ENCODE measurements around the gene TMEM132D. TPM values are rescaled to one million over a fixed set of nuclear protein-coding genes. Genes with fewer than 3 reads are reported as not detected.

TMEM132D gene
- total RNA-seq, 2 experiments from 2014 or later: not detected

DNA sequence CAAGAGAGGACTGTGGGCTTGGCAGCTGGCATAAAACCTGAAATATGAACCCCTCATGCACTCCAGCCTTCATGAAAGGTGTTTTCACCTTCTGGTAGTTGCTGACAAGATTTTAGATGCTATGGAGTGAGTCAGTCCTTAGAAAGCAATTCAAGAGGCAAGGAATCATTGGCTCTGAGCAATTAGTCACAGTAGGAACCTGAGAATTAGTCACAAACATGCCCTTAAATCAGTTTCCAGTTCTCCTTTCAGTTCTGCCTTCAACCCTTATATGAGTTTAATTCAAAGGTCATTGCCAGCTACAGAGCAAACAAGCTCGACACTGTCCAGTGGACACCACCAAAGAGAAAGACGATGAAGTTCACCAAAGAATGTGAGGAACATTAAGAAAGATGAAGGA is 578.3 kb downstream of the TMEM132D start:
- H3K27me3 Mint-ChIP-seq: no peaks in the 10 kb centered on the region
- H3K27ac Mint-ChIP-seq: no peak overlapping the region
- H3K36me3 Mint-ChIP-seq: no peaks in the 10 kb centered on the region
- DNase-seq: no peak
- no peaks in the 10 kb centered on the region for H3K4me1 Mint-ChIP-seq
- no peak overlapping the region for H3K4me3 Mint-ChIP-seq
- H3K9me3 Mint-ChIP-seq: no peaks in the 10 kb centered on the region

DNA sequence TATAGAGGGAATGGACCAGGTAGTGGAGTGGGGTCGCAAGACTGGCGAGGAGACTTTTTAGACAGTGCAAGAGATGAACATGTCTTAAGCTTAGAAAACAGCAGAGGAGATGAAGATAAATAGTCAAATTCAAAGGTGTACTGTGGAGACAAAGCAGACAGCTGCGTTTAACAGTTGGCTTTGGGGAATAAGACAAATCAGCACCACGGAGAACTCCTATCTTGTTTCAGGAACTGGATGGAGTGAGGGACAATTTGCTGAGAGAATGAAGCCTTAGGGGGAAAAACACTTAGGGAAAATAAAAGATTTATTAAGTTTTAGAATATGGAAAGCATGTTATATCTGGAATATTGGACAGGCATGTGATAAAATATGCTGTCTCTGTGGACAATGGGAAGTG is 591.8 kb downstream of the TMEM132D start:
- H3K27ac Mint-ChIP-seq: no peak overlapping the region
- peaks cover 2% of the 10 kb centered on the region for H3K9me3 Mint-ChIP-seq
- no peaks in the 10 kb centered on the region for H3K27me3 Mint-ChIP-seq
- H3K36me3 Mint-ChIP-seq: no peaks in the 10 kb centered on the region
- no peak overlapping the region for H3K4me3 Mint-ChIP-seq
- no peaks in the 10 kb centered on the region for H3K4me1 Mint-ChIP-seq
- DNase-seq: no peak

DNA sequence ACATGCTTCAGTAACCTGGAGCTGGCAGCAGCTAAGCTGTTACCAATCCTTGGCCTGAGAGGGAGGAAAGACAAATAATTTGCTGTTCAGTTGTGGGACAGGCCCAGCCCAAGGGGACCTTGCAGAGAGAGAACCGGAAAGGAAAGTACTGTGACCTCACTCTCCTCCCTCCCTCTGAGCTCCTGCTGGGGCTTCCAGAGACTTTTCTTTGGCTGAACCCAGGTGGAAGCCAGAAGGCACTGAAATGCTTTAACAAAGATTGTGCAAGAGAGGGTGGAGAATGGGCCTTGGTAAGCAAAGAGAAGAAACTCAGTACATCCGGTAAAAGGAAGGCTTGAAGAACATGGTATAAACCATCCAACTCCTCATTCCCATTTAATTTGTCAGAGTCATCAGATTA is 593.5 kb downstream of the TMEM132D start:
- no peak overlapping the region for H3K27ac Mint-ChIP-seq
- no peaks in the 10 kb centered on the region for H3K36me3 Mint-ChIP-seq
- no peaks in the 10 kb centered on the region for H3K4me1 Mint-ChIP-seq
- H3K27me3 Mint-ChIP-seq: no peaks in the 10 kb centered on the region
- H3K4me3 Mint-ChIP-seq: no peak overlapping the region
- peaks cover 2% of the 10 kb centered on the region for H3K9me3 Mint-ChIP-seq
- no peak for DNase-seq

DNA sequence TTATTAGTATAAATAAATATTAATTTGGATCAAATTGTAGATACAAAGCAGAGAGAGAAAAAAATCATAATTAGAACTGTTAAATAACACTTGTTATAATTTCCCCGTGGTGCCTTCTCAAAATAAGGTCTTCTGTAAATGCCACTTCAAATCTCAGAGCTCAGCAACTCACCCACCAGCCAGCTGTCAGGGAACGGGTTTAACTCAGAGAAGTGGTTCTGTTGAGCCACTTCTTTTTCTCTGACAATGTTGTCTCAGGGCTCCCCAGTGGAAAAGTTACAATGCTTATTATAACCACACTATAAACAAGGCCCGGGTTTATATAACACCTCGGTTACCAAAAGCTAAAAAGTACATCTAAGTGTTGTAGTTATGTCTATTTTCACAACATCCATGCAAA is 598.0 kb downstream of the TMEM132D start:
- no peaks in the 10 kb centered on the region for H3K36me3 Mint-ChIP-seq
- no peak for DNase-seq
- H3K9me3 Mint-ChIP-seq: no peaks in the 10 kb centered on the region
- H3K27ac Mint-ChIP-seq: no peak overlapping the region
- no peak overlapping the region for H3K4me3 Mint-ChIP-seq
- no peaks in the 10 kb centered on the region for H3K4me1 Mint-ChIP-seq
- H3K27me3 Mint-ChIP-seq: no peaks in the 10 kb centered on the region

DNA sequence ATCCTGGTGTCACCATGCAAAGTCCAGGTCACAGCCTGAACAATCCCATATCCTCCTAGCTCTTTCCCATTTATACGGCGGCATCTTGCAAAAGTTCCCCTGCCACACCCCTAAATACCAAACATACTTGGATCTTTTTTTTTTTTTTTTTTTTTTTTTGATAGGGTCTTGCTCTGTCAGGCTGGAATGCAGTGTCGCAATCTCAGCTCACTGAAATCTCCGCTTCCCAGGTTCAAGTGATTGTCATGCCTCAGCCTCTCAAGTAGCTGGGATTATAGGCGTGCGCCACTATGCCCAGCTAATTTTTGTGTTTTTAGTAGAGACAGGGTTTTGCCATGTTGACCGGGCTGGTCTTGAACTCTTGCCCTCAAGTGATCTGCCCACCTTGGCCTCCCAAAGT is 599.3 kb downstream of the TMEM132D start:
- no peak for DNase-seq
- Mint-ChIP-seq H3K27me3 (no peaks in the 10 kb centered on the region), H3K27ac (no peak overlapping the region), H3K4me1 (no peaks in the 10 kb centered on the region), H3K36me3 (no peaks in the 10 kb centered on the region), H3K4me3 (no peak overlapping the region), H3K9me3 (no peaks in the 10 kb centered on the region)

DNA sequence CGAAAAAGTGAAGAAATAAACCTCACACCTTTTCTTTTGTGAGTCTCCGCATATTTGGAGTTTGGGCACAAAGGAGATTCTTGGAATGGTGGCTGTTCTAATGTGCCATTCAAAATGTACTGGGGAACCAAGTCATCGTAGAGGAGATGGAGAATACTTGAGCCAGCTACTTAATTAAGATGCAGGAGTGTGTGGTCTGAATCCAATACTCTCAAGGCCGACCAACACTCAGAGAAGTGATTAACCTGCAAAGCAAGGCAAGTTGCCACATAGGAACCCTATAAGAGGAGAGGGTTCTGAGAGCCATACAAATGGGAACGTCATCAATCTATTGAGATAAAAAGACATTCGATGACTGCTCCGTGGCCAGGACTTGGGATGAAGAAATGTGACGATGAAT is 603.8 kb downstream of the TMEM132D start:
- Mint-ChIP-seq H3K36me3 (no peaks in the 10 kb centered on the region), H3K27me3 (no peaks in the 10 kb centered on the region), H3K4me1 (no peaks in the 10 kb centered on the region), H3K9me3 (peaks cover 2% of the 10 kb centered on the region), H3K27ac (no peak overlapping the region), H3K4me3 (no peak overlapping the region)
- DNase-seq: no peak

DNA sequence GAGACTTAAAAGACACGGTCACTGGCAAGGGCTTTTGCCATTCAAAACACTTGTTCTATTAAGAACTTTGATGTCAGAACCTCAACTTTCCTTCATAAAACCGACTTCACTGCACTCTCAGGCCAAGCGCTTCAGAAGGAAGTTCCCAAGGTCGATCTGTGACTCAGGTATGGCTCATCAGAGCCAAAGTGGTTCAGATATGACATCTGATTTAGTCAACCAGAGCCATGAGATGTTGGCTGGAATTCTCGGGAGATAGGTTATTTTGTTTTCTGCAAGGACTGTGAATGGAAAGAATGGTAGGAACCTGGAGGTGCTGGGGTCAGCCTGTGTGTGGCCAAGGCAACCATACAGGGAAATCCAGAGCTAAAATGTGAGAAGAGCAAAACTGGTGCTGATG is 604.9 kb downstream of the TMEM132D start:
- Mint-ChIP-seq H3K9me3 (peaks cover 2% of the 10 kb centered on the region), H3K4me3 (no peak overlapping the region)

DNA sequence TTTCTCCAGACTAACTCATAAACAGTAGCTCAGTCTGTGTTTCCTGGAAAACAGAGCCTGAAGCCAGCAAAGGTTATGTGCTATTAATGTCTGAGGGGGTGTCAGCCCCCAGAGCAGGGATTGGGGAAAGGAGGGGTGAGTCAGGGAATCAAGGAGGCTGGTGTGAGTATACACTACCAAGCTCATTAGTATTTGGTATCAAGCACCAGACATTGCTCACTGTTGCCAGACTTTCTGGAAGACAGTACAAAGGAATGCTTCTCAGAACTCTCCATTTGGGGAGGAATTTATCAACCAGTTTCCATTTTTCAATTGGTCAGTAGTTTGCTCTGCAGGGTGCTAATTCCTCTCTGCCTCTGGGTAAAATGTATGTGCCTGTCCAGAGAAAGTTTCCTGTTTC is 607.2 kb downstream of the TMEM132D start:
- H3K4me3 Mint-ChIP-seq: no peak overlapping the region

More for the DNA sequence above, 604.9 kb downstream of the TMEM132D start:
- no peaks in the 10 kb centered on the region for H3K36me3 Mint-ChIP-seq
- no peaks in the 10 kb centered on the region for H3K27me3 Mint-ChIP-seq
- no peak overlapping the region for H3K27ac Mint-ChIP-seq
- no peaks in the 10 kb centered on the region for H3K4me1 Mint-ChIP-seq
- DNase-seq: no peak

DNA sequence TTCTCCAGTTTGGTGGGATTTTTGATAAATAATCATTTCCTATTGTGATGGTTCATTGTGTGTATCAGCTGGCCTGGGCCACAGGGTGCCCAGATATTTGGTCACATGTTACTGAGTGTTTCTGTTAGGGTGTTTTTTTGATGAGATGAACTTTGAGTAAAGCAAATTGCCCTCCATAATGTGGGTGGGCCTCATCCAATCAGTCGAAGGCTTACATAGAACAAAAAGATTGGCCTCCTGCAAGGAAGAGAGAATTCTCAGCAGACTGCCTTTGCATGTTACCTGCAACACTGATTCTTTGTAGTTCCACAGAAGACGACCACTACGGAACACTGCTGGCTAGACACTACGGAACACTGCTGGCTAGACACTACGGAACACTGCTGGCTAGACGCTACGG is 609.0 kb downstream of the TMEM132D start:
- no peak for DNase-seq
- H3K4me3 Mint-ChIP-seq: no peak overlapping the region
- H3K4me1 Mint-ChIP-seq: no peaks in the 10 kb centered on the region
- H3K9me3 Mint-ChIP-seq: peaks cover 4% of the 10 kb centered on the region
- no peak overlapping the region for H3K27ac Mint-ChIP-seq
- H3K27me3 Mint-ChIP-seq: no peaks in the 10 kb centered on the region
- no peaks in the 10 kb centered on the region for H3K36me3 Mint-ChIP-seq

More for the DNA sequence above, 607.2 kb downstream of the TMEM132D start:
- Mint-ChIP-seq H3K9me3 (peaks cover 4% of the 10 kb centered on the region), H3K4me1 (no peaks in the 10 kb centered on the region), H3K27ac (no peak overlapping the region), H3K27me3 (no peaks in the 10 kb centered on the region), H3K36me3 (no peaks in the 10 kb centered on the region)
- no peak for DNase-seq

DNA sequence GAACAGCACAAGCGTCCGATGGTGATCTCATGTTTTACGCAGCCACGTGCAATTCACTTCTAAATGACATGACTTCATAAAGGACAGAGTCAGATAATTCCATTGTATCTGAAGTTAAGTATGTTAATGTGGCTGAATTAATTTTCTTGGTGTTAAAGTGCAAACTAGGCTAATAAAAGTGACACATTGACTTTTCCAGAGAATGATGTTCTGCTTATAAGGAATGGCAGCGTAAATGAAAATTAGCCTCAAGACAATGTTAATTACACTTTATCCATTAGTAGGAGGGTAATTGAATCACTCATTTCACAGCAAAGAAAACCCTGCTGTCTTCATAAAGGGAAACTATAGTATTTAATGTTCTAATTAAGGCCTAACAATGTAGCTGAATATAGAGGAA is 624.1 kb downstream of the TMEM132D start:
- H3K4me3 Mint-ChIP-seq: no peak overlapping the region
- H3K9me3 Mint-ChIP-seq: peaks cover 1% of the 10 kb centered on the region
- H3K4me1 Mint-ChIP-seq: no peaks in the 10 kb centered on the region
- DNase-seq: no peak
- no peaks in the 10 kb centered on the region for H3K27me3 Mint-ChIP-seq
- H3K27ac Mint-ChIP-seq: no peak overlapping the region
- H3K36me3 Mint-ChIP-seq: no peaks in the 10 kb centered on the region

DNA sequence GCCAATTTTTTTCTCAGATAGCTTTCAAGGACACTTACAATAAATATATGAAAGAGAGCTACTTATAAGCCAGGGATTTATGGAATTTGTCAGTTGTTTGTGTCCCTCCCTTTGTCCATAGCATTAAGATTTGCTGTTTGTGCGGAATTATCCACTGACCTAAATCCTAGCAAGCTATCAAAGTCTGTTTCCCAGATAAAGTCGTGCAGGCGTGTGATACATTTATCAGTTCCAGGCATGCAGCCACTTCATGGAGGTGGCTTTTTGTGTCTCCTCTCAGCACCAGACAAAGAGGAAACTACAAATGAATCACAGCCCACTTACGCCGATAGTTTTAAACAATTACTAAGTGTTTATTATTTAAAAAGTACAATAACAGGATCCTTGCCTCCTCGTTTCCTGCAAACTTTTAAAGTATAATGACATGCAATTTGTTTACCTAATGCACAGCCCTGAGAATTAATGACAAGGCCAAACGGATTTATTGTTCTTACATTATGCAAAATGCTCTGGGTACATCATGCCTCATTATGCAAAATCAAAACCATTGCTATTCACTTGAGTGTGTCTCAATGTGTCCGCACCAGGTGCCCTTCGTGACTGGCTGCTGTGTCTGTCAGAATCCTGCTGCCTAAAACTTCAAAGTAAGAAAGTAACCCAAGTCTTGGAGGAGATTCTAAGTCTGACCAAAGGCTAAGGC is 627.3 kb downstream of the TMEM132D start:
- Mint-ChIP-seq H3K4me1 (no peaks in the 10 kb centered on the region), H3K27ac (no peak overlapping the region), H3K27me3 (no peaks in the 10 kb centered on the region), H3K4me3 (no peak overlapping the region), H3K9me3 (peaks cover 2% of the 10 kb centered on the region), H3K36me3 (no peaks in the 10 kb centered on the region)
- no peak for DNase-seq

DNA sequence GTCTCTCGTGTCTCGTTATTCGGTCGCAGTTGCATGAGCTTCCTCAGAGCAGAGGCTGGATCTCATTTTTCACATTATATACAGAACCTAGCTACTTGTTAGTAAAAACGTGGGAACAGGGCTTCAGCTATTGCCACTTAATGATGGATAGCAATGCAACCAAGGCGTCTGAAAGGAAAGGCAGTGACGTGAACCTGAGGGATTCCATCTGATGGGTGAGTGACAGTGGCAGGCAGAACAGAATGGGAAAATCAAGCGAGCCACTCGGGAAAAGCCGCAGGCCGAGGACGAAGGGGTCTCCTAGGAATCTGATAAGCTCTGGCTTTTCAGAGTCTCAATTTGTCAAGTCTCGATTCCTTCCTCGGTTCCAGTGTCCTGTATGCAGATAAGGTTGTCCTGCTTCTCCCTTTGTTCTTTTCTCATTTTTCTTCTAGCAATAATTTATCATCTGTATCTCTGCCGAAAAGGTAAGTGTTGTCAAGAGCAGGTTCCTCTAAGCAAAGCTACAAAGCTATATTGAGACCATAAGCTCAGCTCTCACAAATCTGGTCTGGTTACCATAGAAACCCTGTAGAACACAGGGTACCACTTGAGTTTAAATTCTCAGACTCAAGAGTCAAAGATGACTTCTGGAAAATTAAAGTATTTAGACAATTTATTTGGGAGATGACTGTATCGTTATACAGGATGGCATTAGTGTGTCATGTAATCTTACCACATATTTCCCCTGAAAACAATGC is 633.9 kb downstream of the TMEM132D start:
- Mint-ChIP-seq H3K4me3 (no peak overlapping the region), H3K36me3 (no peaks in the 10 kb centered on the region), H3K9me3 (peaks cover 13% of the 10 kb centered on the region), H3K27me3 (no peaks in the 10 kb centered on the region), H3K27ac (no peak overlapping the region), H3K4me1 (no peaks in the 10 kb centered on the region)
- no peak for DNase-seq

DNA sequence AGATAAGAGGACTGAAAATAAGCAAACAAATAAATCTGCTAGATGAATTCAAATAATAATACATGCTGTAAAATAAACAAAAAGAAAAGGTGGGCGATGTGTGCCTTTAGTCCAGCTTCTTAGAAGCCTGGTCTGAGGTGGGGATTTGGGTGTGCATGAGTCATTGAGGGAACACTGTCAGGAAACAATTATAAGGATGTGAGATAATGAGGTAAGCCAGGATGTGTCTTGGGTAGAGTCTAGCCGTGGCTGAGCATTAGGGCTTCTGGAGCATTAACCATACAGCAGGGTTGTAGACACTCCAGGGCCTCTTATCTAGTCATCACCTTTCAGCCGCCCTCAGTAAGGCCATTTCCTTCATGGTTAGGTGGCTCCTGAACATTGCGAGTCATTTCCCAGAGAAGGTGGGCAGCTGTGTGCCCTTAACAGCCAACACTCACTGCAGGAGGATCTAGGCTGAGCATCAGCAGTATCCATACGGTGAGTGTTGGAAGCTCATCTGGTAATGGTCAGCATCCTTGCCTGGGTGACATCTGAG is 645.0 kb downstream of the TMEM132D start:
- Mint-ChIP-seq H3K36me3 (no peaks in the 10 kb centered on the region), H3K4me3 (no peak overlapping the region), H3K27me3 (no peaks in the 10 kb centered on the region), H3K27ac (no peak overlapping the region), H3K4me1 (no peaks in the 10 kb centered on the region), H3K9me3 (peaks cover 3% of the 10 kb centered on the region)
- no peak for DNase-seq

DNA sequence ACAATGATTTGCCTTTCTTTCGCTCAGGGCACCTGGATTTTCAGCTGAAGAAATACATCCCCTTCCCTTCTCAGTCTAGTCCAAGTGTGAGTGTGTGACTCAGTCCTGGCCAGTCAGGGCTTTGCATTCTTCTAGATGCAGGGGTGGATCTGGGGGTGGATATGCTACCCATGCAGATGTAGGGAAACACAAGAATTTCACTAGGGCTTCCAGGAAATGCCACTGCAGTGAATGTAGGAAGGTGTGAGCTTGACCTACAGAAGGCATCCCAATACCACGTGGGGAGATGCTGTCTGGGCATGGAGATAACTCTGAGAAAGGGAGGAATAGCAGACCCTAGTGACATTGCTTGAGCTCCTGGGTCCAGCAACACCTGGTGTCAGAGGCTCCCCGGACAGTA is 646.3 kb downstream of the TMEM132D start:
- Mint-ChIP-seq H3K4me1 (no peaks in the 10 kb centered on the region), H3K4me3 (no peak overlapping the region), H3K36me3 (no peaks in the 10 kb centered on the region), H3K9me3 (peaks cover 1% of the 10 kb centered on the region), H3K27me3 (no peaks in the 10 kb centered on the region), H3K27ac (no peak overlapping the region)
- no peak for DNase-seq

DNA sequence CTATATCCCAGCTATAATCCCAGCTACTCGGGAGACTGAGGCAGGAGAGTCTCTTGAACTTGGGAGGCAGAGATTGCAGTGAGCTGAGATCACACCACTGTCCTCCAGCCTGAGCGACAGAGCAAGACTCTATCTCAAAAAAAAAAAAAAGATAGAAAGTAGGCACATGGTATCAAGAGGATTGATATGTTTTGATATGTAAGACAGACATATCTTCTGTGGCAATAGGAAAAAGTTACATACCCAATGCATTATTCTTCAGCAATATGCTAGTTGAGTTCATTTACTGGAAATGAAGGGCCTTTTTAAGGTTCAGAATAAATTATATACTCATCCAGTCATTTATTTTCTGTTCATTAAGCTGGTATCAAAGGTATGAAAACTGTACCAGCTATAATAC is 657.2 kb downstream of the TMEM132D start:
- Mint-ChIP-seq H3K36me3 (no peaks in the 10 kb centered on the region), H3K4me3 (no peak overlapping the region), H3K27me3 (no peaks in the 10 kb centered on the region), H3K27ac (no peak overlapping the region), H3K9me3 (peaks cover 8% of the 10 kb centered on the region), H3K4me1 (no peaks in the 10 kb centered on the region)
- DNase-seq: no peak

DNA sequence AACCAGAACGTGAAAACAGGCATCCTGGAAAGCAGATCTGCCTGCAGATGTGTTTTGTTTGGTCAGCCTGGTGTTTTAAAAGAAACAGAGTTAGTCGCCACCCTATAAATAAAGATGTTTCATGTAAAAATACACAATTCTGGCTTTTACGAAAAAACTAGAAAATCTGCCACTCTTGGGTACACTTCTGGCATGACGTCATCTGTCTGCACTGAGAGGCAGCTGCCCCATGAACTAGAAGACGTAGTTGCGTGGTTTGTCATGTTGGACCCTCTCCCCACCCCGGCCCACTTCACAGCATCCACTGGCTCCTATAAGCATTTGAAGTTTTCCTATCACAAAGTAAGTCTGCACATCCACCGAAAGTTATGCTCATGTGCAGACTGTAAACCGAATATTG is 658.1 kb downstream of the TMEM132D start:
- Mint-ChIP-seq H3K9me3 (peaks cover 8% of the 10 kb centered on the region), H3K36me3 (no peaks in the 10 kb centered on the region), H3K4me3 (no peak overlapping the region), H3K27ac (no peak overlapping the region), H3K4me1 (no peaks in the 10 kb centered on the region), H3K27me3 (no peaks in the 10 kb centered on the region)
- DNase-seq: no peak
